DMS114 treated with DMSO at 0.1 percent for 48 hours (cell line): ENCODE data around the gene COL21A1.

ENCODE experiments used
- DNase-seq: peaks from one replicate; lab custom pipeline; 2025; ENCODE audit not compliant: unreplicated experiment; lab: John Stamatoyannopoulos, UW

Gene COL21A1

GRCh38 chr6:56246541-56246880 is 869 bp downstream of the COL21A1 start:
- no peak for DNase-seq

- no peak for DNase-seq
Observed at GRCh38 chr6:56245903-56246351, 1.5 kb downstream of the COL21A1 start.

GRCh38 chr6:56244528-56245253 is 2.7 kb downstream of the COL21A1 start:
- no peak for DNase-seq

GRCh38 chr6:56244089-56244488 is 3.3 kb downstream of the COL21A1 start:
- no peak for DNase-seq

DNA sequence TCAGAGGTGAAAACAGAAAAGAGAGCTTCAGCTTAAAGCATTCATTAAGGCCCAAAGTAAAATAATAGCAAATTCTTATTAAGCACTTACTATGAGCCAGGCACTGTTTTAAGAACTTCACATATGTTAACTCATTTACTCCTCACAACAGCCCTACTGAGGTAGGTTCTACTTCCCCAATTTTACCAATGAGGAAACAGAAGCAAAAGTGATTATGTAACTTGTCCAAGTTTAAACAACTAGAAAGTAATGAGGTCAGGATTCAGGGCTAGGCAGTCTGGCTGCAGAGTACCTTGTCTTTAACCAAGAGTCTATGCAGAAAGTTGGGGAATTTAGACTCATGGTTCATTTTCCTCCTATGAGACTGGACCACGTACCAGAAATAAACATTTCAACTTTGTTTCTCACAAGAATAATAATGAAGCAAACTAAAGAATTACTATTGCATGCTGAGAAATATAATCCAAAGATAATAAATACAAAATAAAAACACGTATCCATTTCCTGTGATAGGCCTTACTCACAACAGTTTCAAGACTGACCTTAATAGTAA is 3.8 kb downstream of the COL21A1 start:
- DNase-seq = no peak

DNA sequence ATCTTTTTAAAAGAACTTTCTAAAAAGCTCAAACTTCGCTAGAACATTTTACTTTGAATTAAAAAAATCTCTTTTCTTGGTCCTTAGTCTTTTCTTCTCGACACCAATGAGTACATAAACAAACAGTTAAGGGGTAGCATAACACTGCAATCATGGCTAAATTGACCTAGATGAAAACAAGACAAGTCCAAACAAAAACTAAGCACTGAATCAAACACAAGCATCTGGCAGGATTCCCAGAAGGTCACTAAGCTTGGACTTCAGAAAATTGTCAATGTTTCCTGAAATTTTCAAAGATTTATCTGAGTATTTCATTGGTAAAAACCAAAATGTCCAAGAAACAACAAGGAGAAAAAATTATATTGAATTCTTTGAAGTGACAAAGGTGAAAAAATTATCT is 5.0 kb downstream of the COL21A1 start:
- no peak for DNase-seq

- no peak for DNase-seq
Observed at GRCh38 chr6:56241124-56241802, 6.1 kb downstream of the COL21A1 start.

GRCh38 chr6:56238352-56238751 is 9.0 kb downstream of the COL21A1 start:
- no peak for DNase-seq

- no peak for DNase-seq
Observed at GRCh38 chr6:56235245-56235644, 12.1 kb downstream of the COL21A1 start.

- DNase-seq = no peak
Observed at GRCh38 chr6:56232436-56232835, 14.9 kb downstream of the COL21A1 start.

DNA sequence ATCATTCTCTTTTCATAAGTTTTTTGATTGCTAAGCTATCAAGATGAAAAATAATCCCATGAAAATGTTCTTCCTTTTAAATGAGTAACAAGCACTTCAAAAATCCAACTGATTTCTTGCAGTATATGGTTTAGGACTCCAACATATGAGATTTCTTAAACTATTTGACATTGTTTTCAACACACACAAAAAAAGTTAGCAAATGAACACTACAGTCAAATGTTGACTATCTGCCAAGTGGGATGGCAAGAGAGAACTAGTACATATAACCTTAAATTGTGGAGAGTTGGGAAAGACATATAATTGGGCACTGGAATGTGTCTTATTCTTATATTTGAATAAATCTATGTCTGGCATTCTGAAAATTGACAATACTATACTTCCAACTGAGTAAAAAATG is 15.6 kb downstream of the COL21A1 start:
- no peak for DNase-seq

- no peak for DNase-seq
Observed at GRCh38 chr6:56230976-56231566, 16.3 kb downstream of the COL21A1 start.

DNA sequence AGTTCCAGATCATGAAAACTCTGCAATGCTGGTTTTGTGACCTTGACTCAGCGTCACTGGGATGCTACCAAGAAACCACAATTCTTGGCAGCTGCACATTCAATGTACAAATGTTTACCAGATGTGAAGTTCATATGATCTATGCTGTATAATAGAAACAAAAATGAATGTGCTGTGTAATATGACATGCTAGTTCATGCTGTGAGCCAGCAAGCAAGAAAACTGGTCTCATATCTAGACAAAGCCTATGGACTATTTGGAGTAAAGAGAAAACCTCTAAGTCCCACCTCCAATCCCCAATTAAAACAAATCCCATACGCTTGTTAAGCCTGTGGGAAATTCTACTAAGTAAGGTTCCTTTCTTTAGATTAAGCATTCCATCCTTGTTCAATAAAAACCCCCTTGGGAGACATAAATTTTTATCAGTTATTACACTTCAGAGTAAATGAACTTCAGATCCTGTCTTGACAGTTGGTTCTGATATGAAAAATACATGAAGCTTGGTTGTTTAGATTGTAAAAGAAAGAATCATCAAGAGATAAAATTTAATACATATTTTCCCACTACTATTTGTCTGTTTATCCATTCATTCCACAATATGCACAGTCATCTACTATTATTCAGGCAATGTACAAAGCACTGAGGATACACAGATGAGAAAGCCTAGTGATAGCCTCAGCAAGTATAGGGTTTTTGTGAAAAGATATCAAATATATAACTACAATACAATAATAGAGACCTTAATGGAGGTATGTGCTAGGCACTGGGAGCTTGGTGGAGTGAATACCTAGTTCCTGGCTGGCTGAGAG is 20.1 kb downstream of the COL21A1 start:
- no peak for DNase-seq

DNA sequence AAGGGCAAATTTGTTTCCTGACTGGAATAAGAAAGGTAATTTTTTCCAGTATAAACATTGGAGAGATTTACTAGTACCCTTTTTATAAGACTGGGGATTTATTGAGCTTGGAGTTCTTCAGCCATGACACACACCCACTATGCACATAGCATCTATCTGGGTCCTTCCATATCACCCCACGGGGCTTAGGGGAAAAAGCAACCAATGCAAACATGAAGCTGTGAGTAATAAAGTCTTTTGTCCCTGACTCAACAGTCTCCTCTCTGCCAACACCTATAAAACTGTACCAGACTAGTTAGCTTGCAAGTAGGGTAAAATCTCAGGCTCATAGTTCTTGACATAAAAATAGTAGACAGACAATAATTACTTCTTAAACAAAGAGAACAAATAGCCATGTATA is 23.4 kb downstream of the COL21A1 start:
- no peak for DNase-seq

DNA sequence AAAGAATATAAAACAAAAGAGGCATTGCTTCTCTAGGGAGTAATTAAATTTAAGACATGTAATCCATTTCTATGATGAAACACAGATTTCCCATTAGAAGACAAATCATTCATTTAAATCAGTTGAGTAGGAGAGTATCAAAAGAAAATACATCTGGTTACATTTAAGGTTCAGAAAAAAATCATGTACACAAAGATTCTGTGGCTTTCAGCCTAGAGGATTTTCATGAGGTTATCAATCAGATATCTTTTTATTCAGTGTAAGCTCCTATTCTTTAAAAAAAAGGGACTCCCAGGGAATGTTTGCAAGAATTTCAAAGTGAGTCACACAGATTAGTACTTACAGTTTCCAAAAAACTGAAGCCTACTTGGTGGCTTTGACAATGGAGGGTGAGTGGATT is 24.9 kb downstream of the COL21A1 start:
- DNase-seq = no peak

- DNase-seq = no peak
Observed at GRCh38 chr6:56220078-56220477, 27.3 kb downstream of the COL21A1 start.

GRCh38 chr6:56214703-56215101 is 32.7 kb downstream of the COL21A1 start:
- no peak for DNase-seq

- no peak for DNase-seq
Observed at GRCh38 chr6:56214041-56214702, 33.2 kb downstream of the COL21A1 start.

DNA sequence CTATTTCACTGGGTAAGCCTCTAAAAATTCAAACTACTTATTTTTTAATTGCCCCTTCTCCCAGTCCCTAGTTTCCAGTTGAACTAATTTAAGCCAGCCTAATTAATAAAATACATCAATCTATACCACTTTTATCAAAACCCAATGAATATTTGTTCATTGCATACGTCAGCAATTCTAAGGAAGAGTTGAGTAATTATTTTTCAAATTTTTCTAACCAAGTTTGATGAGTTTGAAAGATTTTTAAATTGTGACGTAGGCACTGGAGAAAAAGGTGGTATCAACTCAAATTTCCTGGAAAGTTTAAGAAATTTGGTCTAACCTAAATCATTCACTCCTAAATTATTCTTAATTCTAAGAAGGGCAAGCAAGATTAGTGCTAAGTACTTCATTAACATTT is 35.7 kb downstream of the COL21A1 start:
- no peak for DNase-seq

DNA sequence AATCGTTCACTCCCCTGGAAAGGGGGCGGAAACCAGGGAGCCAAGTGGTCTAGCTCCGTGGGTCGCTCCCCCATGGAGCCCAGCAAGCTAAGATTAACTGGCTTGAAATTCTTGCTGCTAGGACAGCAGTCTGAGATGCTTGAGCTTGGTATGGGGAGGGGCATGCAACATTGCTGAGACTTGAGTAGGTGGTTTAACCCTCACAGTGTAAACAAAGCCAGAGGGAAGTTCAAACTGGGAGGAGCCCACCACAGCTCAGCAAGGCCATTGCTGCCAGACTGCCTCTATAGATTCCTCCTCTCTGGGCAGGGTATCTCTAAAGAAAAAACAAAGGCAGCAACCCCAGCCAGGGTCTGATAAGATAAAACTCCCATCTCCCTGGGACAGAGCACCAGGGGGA is 43.2 kb downstream of the COL21A1 start:
- DNase-seq = no peak

DNA sequence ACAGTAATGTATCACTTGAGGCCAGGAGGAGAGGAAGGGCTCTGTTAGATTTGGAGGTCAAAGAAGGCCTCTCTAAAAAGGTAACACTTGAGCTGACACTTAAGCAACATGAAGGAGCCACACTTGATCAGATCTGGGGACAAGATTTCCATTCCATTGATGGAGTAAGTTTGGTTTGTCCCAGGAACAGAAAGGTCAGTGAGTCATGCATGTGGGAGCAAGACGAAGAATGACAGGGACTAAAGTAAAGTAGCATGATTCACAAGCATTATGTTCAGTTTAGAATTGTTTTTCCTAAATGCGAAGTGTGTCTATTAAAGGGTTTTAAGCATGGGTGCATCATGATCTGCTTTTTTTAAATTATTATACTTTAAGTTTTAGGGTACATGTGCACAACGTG is 47.4 kb downstream of the COL21A1 start:
- DNase-seq = no peak
